ENCODE data around the gene TRAK2. TPM values are rescaled to one million over a fixed set of nuclear protein-coding genes. Genes with fewer than 3 reads are reported as not detected.

TRAK2 gene
- total and polyA plus RNA-seq, 9 of the 15 experiments (the other 6 are each of a cell fraction or from before 2014, with no cell fraction given), result 3.4 to 10.4 (median 7.3) TPM

DNA sequence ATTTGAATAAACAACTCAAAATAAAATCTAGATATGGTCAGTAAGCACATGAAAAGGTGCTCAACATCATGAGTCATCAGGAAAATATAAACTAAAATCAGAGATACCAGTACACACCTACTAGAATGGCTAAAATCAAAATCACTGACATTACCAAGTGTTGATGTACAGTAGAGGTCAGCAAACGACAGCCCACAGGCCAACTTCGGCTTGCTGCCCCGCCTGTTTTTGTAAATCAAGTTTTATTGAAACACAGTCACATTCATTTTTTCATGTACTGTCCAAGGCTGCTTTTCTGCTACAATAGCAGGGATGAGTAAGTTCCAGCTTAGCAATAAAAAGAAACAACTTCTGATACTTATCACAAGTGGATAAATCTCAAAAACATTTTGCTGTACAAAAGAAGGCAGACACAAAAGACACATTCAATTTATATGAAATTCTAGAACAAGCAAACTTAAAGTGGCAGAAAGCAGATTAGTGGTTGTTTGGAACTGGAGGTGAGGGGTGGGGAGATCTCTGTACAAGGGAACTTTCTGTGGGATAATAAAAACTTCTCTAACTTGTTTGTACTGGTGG is 32.1 kb downstream of the TRAK2 start:
- Histone ChIP-seq H4K20me1 (replicated peaks; ENCODE audit: control insufficient read depth, insufficient read depth, low read length) (no peaks in the 10 kb centered on the region), H3K27me3 (ENCODE audit: control insufficient read depth in 2 of 2, insufficient read depth in 2 of 2, low read length in 2 of 2) (no peaks in the 10 kb centered on the region), H3K79me2 (ENCODE audit: control insufficient read depth, insufficient read depth, low read length) (peaks cover 4% of the 10 kb centered on the region; the same call in 1 of the 3 replicates), H2AFZ (ENCODE audit: low read depth, low read length) (no peak overlapping the region), H3K27ac (ENCODE audit: extremely low read depth, low read depth, low read length) (no peak overlapping the region), H3K36me3 (ENCODE audit: control insufficient read depth, insufficient read depth, low read length) (0 out of 3 replicates have a peak, but pooled peaks cover 4% of the 10 kb centered on the region), H3K9ac (ENCODE audit: insufficient read depth in 1 of 2, low read depth in 2 of 2, low read length in 2 of 2) (no peak overlapping the region), H3K4me1 (replicated peaks in 1 of 2; ENCODE audit: control insufficient read depth in 2 of 2, insufficient read depth in 2 of 2, low read length in 2 of 2) (peaks cover 0 to 1% of the 10 kb centered on the region in 2 experiments; a peak in 2 of 5 replicates), H3K9me1 (ENCODE audit: control insufficient read depth, insufficient read depth, low read length) (no peaks in the 10 kb centered on the region), H3K4me2 (ENCODE audit: insufficient read depth, low read length) (no peak overlapping the region), H3K4me3 (no peak overlapping the region), H3K9me3 (replicated peaks; ENCODE audit: control insufficient read depth, insufficient read depth, low read depth, low read length) (no peaks in the 10 kb centered on the region)
- in situ Hi-C loops (cut with MboI) (no loop called here), intact Hi-C loops (cut with micrococcal nuclease) (loop anchor here (1.0 kb wide), 1 partner anchor 31 kb away; no protein-coding TSS in a partner anchor)
- FAIRE-seq, result peak; percentile 74
- DNase-seq (ENCODE audit: extremely low read depth in 1 of 4, low spot score in 3 of 4), result peak in 1 of 4 experiments; percentile 24
- no TSS peak for BruUV-seq (replicated peaks)
- ATAC-seq, result peak; percentile 67; the same call in 2 of the 3 replicates
- ChIA-PET CTCF (ENCODE audit: low intra/inter-chr PET ratio) (no interaction called here), POLR2A (no interaction called here)
- WGBS (ENCODE audit: insufficient coverage, low coverage, missing lambda C conversion rate), result 34% methylated on average over 3 of the region's 3 CpGs
- TF ChIP-seq ZNF316 (IDR thresholded peaks at IDR 0.05), result peak; percentile 22; the same call in 1 of the 2 replicates
- TF ChIP-seq KDM1A (IDR thresholded peaks at IDR 0.05), result 0 out of 4 replicates have a peak, but pooled peaks of 1 of the 2 experiments have one; percentile 21
- TF ChIP-seq RAD21 (CRISPR knock-in tag; conservative IDR thresholded peaks at IDR 0.05 in 1 of 2, IDR thresholded peaks at IDR 0.05 in 1 of 2), result peak; percentile 28 to 55
- peak; percentile 18 for TF ChIP-seq RBM25 (IDR thresholded peaks at IDR 0.05; ENCODE audit: low read depth, low read length, severe bottlenecking)
- TF ChIP-seq, protein P1, sequence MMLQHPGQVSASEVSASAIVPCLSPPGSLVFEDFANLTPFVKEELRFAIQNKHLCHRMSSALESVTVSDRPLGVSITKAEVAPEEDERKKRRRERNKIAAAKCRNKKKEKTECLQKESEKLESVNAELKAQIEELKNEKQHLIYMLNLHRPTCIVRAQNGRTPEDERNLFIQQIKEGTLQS (IDR thresholded peaks at IDR 0.05), result peak; percentile 40; the same call in 1 of the 2 replicates
- TF ChIP-seq, protein P1 (CRISPR knock-in tag; conservative IDR thresholded peaks at IDR 0.05), result no peak
- TF ChIP-seq ZNF282 (CRISPR knock-in tag; IDR thresholded peaks at IDR 0.05), result no peak
- peak; percentile 90 for TF ChIP-seq ZBTB40 (IDR thresholded peaks at IDR 0.05)
- TF ChIP-seq ZBTB40 (CRISPR knock-in tag; IDR thresholded peaks at IDR 0.05), result no peak
- TF ChIP-seq ZNF239 (CRISPR knock-in tag; IDR thresholded peaks at IDR 0.05), result no peak

All from K562 (cell line).